ENCODE measurements around the gene TTC3. TPM values are rescaled to one million over a fixed set of nuclear protein-coding genes. Genes with fewer than 3 reads are reported as not detected.

Gene TTC3
- total RNA-seq, 1 experiment from 2014 or later = 77.6 TPM

GRCh38 chr21:37164742-37165141 lies 91.7 kb downstream of the TTC3 start:
- H3K27ac ChIP-seq = no peak overlapping the region
- DNase-seq = no peak
- H3K9me2 ChIP-seq (ENCODE audit: insufficient read depth) = no peaks in the 10 kb centered on the region
- no peaks in the 10 kb centered on the region for H3K79me2 ChIP-seq (ENCODE audit: low read depth)
- no peak overlapping the region for H3K4me2 ChIP-seq
- no peak overlapping the region for H3K4me3 ChIP-seq
- POLR2A ChIA-PET (ENCODE audit: unreplicated experiment) = no interaction called here
- no peaks in the 10 kb centered on the region for H3K9me3 ChIP-seq (ENCODE audit: insufficient read depth, low read depth)
- BruUV-seq (replicated peaks) = no TSS peak
- no peaks in the 10 kb centered on the region for H3K36me3 ChIP-seq (ENCODE audit: low read depth)
- H2AFZ ChIP-seq = no peak overlapping the region
- no peaks in the 10 kb centered on the region for H3K4me1 ChIP-seq (replicated peaks; ENCODE audit: insufficient read depth)
- CTCF ChIA-PET = interaction anchor here (0.5 to 0.7 kb wide), 2 partner anchors 546 to 966 kb away, joined by 3 read pairs; no protein-coding TSS in a partner anchor
- intact Hi-C loops (cut with micrococcal nuclease; ENCODE audit: unreplicated experiment) = no loop called here
- H3K27me3 ChIP-seq (ENCODE audit: insufficient read depth, low read depth) = no peaks in the 10 kb centered on the region
- H3F3A ChIP-seq (ENCODE audit: insufficient read depth, low read depth) = no peaks in the 10 kb centered on the region
- no peak for TF ChIP-seq CTCF (conservative IDR thresholded peaks at IDR 0.05)
- no peak for TF ChIP-seq EZH2 (IDR thresholded peaks at IDR 0.05; ENCODE audit: low read depth)
- H4K20me1 ChIP-seq (ENCODE audit: insufficient read depth) = no peaks in the 10 kb centered on the region

GRCh38 chr21:37165586-37165985 lies 92.5 kb downstream of the TTC3 start:
- CTCF ChIA-PET = interaction anchor here (0.5 kb wide), 1 partner anchor 546 kb away, joined by 3 read pairs; no protein-coding TSS in a partner anchor
- H3K9me2 ChIP-seq (ENCODE audit: insufficient read depth) = no peaks in the 10 kb centered on the region
- no peaks in the 10 kb centered on the region for H4K20me1 ChIP-seq (ENCODE audit: insufficient read depth)
- no peak overlapping the region for H3K4me3 ChIP-seq
- H3K79me2 ChIP-seq (ENCODE audit: low read depth) = no peaks in the 10 kb centered on the region
- DNase-seq = no peak
- POLR2A ChIA-PET (ENCODE audit: unreplicated experiment) = no interaction called here
- no peak overlapping the region for H3K4me2 ChIP-seq
- intact Hi-C loops (cut with micrococcal nuclease; ENCODE audit: unreplicated experiment) = no loop called here
- H3K27ac ChIP-seq = no peak overlapping the region
- no peaks in the 10 kb centered on the region for H3K27me3 ChIP-seq (ENCODE audit: insufficient read depth, low read depth)
- no peak overlapping the region for H2AFZ ChIP-seq
- no peaks in the 10 kb centered on the region for H3F3A ChIP-seq (ENCODE audit: insufficient read depth, low read depth)
- H3K4me1 ChIP-seq (replicated peaks; ENCODE audit: insufficient read depth) = no peaks in the 10 kb centered on the region
- no peaks in the 10 kb centered on the region for H3K9me3 ChIP-seq (ENCODE audit: insufficient read depth, low read depth)
- TF ChIP-seq EZH2 (IDR thresholded peaks at IDR 0.05; ENCODE audit: low read depth) = no peak
- TF ChIP-seq CTCF (conservative IDR thresholded peaks at IDR 0.05) = no peak
- no TSS peak for BruUV-seq (replicated peaks)
- H3K36me3 ChIP-seq (ENCODE audit: low read depth) = no peaks in the 10 kb centered on the region

- BruUV-seq (replicated peaks) = no TSS peak
- no peaks in the 10 kb centered on the region for H3K4me1 ChIP-seq (replicated peaks; ENCODE audit: insufficient read depth)
- no peaks in the 10 kb centered on the region for H3K36me3 ChIP-seq (ENCODE audit: low read depth)
- H3K27me3 ChIP-seq (ENCODE audit: insufficient read depth, low read depth) = no peaks in the 10 kb centered on the region
- POLR2A ChIA-PET (ENCODE audit: unreplicated experiment) = no interaction called here
- DNase-seq = no peak
- H3F3A ChIP-seq (ENCODE audit: insufficient read depth, low read depth) = no peaks in the 10 kb centered on the region
- H3K27ac ChIP-seq = no peak overlapping the region
- intact Hi-C loops (cut with micrococcal nuclease; ENCODE audit: unreplicated experiment) = no loop called here
- H3K79me2 ChIP-seq (ENCODE audit: low read depth) = no peaks in the 10 kb centered on the region
- no peak overlapping the region for H2AFZ ChIP-seq
- H3K9me3 ChIP-seq (ENCODE audit: insufficient read depth, low read depth) = no peaks in the 10 kb centered on the region
- CTCF ChIA-PET = interaction anchor here (0.7 kb wide), 2 partner anchors 152 to 776 kb away, joined by 3 read pairs; no protein-coding TSS in a partner anchor
- H4K20me1 ChIP-seq (ENCODE audit: insufficient read depth) = no peaks in the 10 kb centered on the region
- no peaks in the 10 kb centered on the region for H3K9me2 ChIP-seq (ENCODE audit: insufficient read depth)
- H3K4me2 ChIP-seq = no peak overlapping the region
- no peak overlapping the region for H3K4me3 ChIP-seq
- TF ChIP-seq EZH2 (IDR thresholded peaks at IDR 0.05; ENCODE audit: low read depth) (no peak), CTCF (conservative IDR thresholded peaks at IDR 0.05) (peak; percentile 33; the same call in 1 of the 2 replicates)
These were observed 93.7 kb downstream of the TTC3 start for GRCh38 chr21:37166733-37167132.

All from PC-9 (cell line).